DND-41 (cell line): ENCODE results near the gene DYRK2.

ENCODE experiments used
- EZH2 ChIP-seq: IDR thresholded peaks from 3 replicates; pipeline ENCODE4 v1.6.1; 2012; ENCODE audit warnings: borderline replicate concordance, low read depth, mild to moderate bottlenecking, moderate library complexity, low read length, inconsistent platforms; ENCODE audit not compliant: severe bottlenecking
- TF ChIP-seq, protein P1 (sequence below): IDR thresholded peaks from 2 replicates; pipeline ENCODE4 v1.5.1; 2012; ENCODE audit warnings: borderline replicate concordance, low read length, moderate library complexity, mild to moderate bottlenecking; ENCODE audit not compliant: poor library complexity, severe bottlenecking; ENCODE audit errors: extremely low read depth

DNA sequence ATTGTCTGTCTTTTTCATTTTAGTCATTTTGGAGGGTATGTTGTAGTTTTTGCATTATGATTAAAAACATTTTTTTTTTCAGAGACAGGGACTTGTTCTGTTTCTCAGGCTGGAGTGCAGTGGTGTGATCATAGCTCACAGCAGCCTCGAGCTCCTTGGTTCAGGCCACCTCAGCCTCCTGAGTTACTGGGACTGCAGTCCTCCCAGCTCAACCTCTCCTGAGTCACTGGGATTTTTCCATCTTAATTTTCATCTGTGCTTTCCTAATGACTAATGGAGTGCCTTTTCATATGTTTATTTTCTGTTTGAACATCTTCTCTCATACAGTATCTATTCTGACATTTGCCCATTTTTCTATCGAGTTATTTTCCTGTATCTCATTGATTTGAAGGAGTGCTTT lies 52.6 kb downstream of the DYRK2 start:
- TF ChIP-seq, protein P1, sequence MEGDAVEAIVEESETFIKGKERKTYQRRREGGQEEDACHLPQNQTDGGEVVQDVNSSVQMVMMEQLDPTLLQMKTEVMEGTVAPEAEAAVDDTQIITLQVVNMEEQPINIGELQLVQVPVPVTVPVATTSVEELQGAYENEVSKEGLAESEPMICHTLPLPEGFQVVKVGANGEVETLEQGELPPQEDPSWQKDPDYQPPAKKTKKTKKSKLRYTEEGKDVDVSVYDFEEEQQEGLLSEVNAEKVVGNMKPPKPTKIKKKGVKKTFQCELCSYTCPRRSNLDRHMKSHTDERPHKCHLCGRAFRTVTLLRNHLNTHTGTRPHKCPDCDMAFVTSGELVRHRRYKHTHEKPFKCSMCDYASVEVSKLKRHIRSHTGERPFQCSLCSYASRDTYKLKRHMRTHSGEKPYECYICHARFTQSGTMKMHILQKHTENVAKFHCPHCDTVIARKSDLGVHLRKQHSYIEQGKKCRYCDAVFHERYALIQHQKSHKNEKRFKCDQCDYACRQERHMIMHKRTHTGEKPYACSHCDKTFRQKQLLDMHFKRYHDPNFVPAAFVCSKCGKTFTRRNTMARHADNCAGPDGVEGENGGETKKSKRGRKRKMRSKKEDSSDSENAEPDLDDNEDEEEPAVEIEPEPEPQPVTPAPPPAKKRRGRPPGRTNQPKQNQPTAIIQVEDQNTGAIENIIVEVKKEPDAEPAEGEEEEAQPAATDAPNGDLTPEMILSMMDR, result no peak
- no peak for TF ChIP-seq EZH2
